ENCODE data around the gene PRDM16.

Gene PRDM16

GRCh38 chr1:3335754-3336640, 267.0 kb downstream of the PRDM16 start:
- TF ChIP-seq CSRNP3 (CRISPR knock-in tag; IDR thresholded peaks at IDR 0.05): no peak
- TF ChIP-seq ARNTL (CRISPR knock-in tag; IDR thresholded peaks at IDR 0.05; ENCODE audit: borderline replicate concordance, low read depth): no peak
- no peak for TF ChIP-seq ZFP3 (CRISPR knock-in tag; IDR thresholded peaks at IDR 0.05)
- TF ChIP-seq ESRRG (CRISPR knock-in tag; IDR thresholded peaks at IDR 0.05): no peak
- TF ChIP-seq POU6F1 (CRISPR knock-in tag; IDR thresholded peaks at IDR 0.05; ENCODE audit: borderline replicate concordance, low read depth): no peak
- TF ChIP-seq ZNF8 (CRISPR knock-in tag; IDR thresholded peaks at IDR 0.05): no peak
- no peak for TF ChIP-seq RARB (CRISPR knock-in tag; IDR thresholded peaks at IDR 0.05)
- no peak for TF ChIP-seq OSR1 (CRISPR knock-in tag; IDR thresholded peaks at IDR 0.05)
- TF ChIP-seq ZNF70 (CRISPR knock-in tag; IDR thresholded peaks at IDR 0.05): no peak
- no peak for TF ChIP-seq PPARA (CRISPR knock-in tag; IDR thresholded peaks at IDR 0.05; ENCODE audit: borderline replicate concordance)
- no peak for TF ChIP-seq BACH2 (CRISPR knock-in tag; IDR thresholded peaks at IDR 0.05; ENCODE audit: borderline replicate concordance)
- no peak for TF ChIP-seq PATZ1 (CRISPR knock-in tag; IDR thresholded peaks at IDR 0.05; ENCODE audit: borderline replicate concordance)
- no peak for TF ChIP-seq ZC3H10 (CRISPR knock-in tag; IDR thresholded peaks at IDR 0.05)
- TF ChIP-seq TCF4 (CRISPR knock-in tag; IDR thresholded peaks at IDR 0.05; ENCODE audit: borderline replicate concordance): no peak
- no peak for TF ChIP-seq TSHZ2 (CRISPR knock-in tag; IDR thresholded peaks at IDR 0.05)
- TF ChIP-seq ISL1 (CRISPR knock-in tag; IDR thresholded peaks at IDR 0.05): no peak
- TF ChIP-seq ZFP30 (CRISPR knock-in tag; IDR thresholded peaks at IDR 0.05): no peak
- TF ChIP-seq GLIS3 (CRISPR knock-in tag; IDR thresholded peaks at IDR 0.05): no peak

GRCh38 chr1:3336641-3337630, 267.9 kb downstream of the PRDM16 start:
- ATAC-seq: no peak
- TF ChIP-seq BACH2 (CRISPR knock-in tag; IDR thresholded peaks at IDR 0.05; ENCODE audit: borderline replicate concordance) (no peak), CREB5 (CRISPR knock-in tag; IDR thresholded peaks at IDR 0.05; ENCODE audit: low read depth) (no peak), RARB (CRISPR knock-in tag; IDR thresholded peaks at IDR 0.05) (no peak), PATZ1 (CRISPR knock-in tag; IDR thresholded peaks at IDR 0.05; ENCODE audit: borderline replicate concordance) (no peak), ZC3H10 (CRISPR knock-in tag; IDR thresholded peaks at IDR 0.05) (no peak), ISL1 (CRISPR knock-in tag; IDR thresholded peaks at IDR 0.05) (no peak), ZNF8 (CRISPR knock-in tag; IDR thresholded peaks at IDR 0.05) (no peak), ZNF70 (CRISPR knock-in tag; IDR thresholded peaks at IDR 0.05) (no peak), ZNF565 (CRISPR knock-in tag; conservative IDR thresholded peaks at IDR 0.05; ENCODE audit: low read depth) (no peak), PPARA (CRISPR knock-in tag; IDR thresholded peaks at IDR 0.05; ENCODE audit: borderline replicate concordance) (no peak)

More at GRCh38 chr1:3335754-3336640, 267.0 kb downstream of the PRDM16 start:
- ATAC-seq: no peak
